HG03469 (cell line): ENCODE results near the gene UGT1A1.

ENCODE experiments used
- ATAC-seq: cut with Tn5 transposase; IDR thresholded peaks from one replicate; pipeline ENCODE4 v1.9.1; 2021; ENCODE audit warnings: mild to moderate bottlenecking, moderate library complexity, moderate number of reproducible peaks; ENCODE audit not compliant: unreplicated experiment

The UGT1A1 gene

DNA sequence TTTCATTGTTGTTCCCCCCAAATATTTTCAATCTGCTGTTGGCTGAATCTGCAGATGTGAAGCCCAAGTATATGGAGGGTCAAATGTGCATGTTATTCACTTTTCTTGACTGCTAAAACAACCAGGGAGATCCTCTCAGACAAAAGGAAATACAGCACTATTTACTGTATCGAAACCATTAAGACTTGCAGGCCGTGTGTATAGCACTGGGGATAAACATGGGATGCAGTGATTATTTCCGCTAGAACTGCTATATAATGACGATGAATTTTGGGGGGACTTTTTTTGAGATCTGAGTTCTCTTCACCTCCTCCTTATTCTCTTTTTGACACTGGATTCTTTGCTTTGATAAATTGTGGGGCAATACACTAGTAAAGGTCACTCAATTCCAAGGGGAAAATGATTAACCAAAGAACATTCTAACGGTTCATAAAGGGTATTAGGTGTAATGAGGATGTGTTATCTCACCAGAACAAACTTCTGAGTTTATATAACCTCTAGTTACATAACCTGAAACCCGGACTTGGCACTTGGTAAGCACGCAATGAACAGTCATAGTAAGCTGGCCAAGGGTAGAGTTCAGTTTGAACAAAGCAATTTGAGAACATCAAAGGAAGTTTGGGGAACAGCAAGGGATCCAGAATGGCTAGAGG is 3.5 kb upstream of the UGT1A1 start:
- no peak for ATAC-seq

GRCh38 chr2:233758141-233758540 is 1.9 kb upstream of the UGT1A1 start:
- no peak for ATAC-seq

DNA sequence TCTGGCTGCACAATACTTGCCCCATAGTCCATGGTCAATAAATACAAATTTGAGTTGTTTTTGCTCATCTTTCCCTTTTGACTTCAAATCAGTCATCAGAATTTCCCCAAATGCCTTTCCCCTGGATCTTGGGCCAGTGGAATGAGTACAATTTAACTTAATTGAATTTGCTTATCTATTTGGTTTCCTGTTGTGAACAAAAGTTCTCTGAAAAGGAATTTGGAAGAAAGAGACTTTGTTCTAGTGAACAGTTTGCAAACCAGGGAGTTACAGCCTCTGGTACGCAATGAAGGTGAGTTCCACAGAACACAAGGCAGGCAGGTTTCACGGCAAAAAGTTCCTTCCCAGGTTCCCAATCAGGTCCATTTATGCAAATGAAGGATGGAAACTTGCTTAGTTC is 1.2 kb upstream of the UGT1A1 start:
- no peak for ATAC-seq

DNA sequence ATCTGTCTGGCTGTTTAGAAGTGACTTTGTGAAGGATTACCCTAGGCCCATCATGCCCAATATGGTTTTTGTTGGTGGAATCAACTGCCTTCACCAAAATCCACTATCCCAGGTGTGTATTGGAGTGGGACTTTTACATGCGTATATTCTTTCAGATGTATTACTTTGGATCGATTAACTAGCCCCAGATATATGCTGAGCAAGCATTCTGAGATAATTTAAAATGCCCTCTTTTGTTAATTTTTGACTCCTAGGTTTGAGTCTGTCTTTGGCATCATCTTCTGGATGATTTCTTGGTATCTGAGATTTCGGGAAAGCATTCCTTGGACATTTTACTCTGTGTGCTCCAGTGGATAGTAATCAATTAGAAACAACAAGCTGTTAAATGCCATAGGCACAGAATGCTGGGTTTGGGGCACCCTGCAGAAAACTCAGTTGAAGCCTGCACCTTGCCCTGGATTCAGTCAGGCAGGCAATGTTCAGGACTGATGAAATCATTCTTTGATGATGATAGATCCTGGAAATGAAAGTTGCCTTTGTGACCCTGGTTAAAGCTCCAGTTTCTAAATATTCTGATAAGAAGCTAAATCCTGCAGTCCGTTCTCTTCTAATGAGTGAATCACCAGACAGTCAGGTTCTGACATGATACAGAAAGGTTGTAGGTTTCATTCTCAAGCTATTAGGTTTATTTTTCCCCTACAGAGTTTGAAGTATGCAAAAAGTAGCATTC is 1.1 kb downstream of the UGT1A1 start:
- no peak for ATAC-seq

GRCh38 chr2:233764264-233764663 is 4.2 kb downstream of the UGT1A1 start:
- no peak for ATAC-seq

- no peak for ATAC-seq
Measured at GRCh38 chr2:233764761-233765160, 4.7 kb downstream of the UGT1A1 start.

GRCh38 chr2:233766416-233766815 is 6.3 kb downstream of the UGT1A1 start:
- no peak for ATAC-seq

DNA sequence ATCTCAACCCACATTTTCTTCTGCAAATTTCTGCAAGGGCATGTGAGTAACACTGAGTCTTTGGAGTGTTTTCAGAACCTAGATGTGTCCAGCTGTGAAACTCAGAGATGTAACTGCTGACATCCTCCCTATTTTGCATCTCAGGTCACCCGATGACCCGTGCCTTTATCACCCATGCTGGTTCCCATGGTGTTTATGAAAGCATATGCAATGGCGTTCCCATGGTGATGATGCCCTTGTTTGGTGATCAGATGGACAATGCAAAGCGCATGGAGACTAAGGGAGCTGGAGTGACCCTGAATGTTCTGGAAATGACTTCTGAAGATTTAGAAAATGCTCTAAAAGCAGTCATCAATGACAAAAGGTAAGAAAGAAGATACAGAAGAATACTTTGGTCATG is 8.0 kb downstream of the UGT1A1 start:
- no peak for ATAC-seq

GRCh38 chr2:233769260-233769659 is 9.2 kb downstream of the UGT1A1 start:
- ATAC-seq: no peak

DNA sequence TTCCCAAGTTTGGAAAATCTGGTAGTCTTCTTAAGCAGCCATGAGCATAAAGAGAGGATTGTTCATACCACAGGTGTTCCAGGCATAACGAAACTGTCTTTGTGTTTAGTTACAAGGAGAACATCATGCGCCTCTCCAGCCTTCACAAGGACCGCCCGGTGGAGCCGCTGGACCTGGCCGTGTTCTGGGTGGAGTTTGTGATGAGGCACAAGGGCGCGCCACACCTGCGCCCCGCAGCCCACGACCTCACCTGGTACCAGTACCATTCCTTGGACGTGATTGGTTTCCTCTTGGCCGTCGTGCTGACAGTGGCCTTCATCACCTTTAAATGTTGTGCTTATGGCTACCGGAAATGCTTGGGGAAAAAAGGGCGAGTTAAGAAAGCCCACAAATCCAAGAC is 12.1 kb downstream of the UGT1A1 start:
- no peak for ATAC-seq

- no peak for ATAC-seq
Measured at GRCh38 chr2:233772583-233772982, 12.5 kb downstream of the UGT1A1 start.

GRCh38 chr2:233773854-233774253 is 13.8 kb downstream of the UGT1A1 start:
- no peak for ATAC-seq

- no peak for ATAC-seq
Measured at GRCh38 chr2:233775414-233775813, 15.3 kb downstream of the UGT1A1 start.

DNA sequence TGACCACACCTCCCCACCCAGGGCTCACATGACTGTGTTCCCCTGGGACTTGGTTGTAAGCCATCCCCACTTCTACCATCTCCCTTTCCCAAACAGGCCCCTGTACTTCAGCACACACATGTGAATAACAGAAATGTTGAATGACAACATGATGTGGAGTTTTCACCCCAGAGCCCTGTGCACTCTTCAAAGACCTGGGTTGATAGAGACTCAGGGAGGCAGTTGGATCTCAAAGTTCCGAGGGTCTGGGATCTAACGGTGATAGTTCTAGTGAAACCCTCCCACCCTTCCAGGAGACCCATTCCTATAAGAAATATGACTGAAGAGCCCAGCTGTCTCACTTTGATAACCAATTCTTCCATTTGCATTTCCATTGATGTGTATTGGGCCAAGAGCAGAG is 18.0 kb downstream of the UGT1A1 start, which contains the start of gene MROH2A:
MROH2A (plus strand) TSS at position 301 of the 400 bp plus-strand sequence. CDS start 1,029 bp downstream, outside the sequence.
- no peak for ATAC-seq

GRCh38 chr2:233779722-233780121 is 19.7 kb downstream of the UGT1A1 start:
- ATAC-seq: no peak

- ATAC-seq: no peak
Measured at GRCh38 chr2:233780771-233781170, 20.7 kb downstream of the UGT1A1 start.

DNA sequence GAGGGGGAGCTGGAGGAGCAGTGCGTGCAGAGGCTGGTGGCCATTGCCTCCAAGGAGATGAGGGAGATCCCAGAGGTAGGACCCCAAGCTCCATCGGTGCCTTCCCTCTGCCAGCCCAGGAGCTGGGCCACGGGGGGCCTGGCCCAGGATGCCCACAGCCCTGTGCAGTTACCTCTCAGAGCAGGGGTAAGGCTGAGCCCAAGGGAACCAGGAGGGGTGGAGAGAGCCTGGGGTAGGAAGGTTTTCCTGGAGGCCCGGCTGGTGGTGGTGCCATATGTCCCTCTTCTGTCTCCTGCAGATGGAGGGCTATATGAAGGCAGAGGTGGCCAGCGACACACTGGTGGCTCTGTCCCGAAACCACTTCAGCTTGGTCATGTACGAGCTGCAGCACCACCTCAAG is 29.5 kb downstream of the UGT1A1 start:
- ATAC-seq: no peak

DNA sequence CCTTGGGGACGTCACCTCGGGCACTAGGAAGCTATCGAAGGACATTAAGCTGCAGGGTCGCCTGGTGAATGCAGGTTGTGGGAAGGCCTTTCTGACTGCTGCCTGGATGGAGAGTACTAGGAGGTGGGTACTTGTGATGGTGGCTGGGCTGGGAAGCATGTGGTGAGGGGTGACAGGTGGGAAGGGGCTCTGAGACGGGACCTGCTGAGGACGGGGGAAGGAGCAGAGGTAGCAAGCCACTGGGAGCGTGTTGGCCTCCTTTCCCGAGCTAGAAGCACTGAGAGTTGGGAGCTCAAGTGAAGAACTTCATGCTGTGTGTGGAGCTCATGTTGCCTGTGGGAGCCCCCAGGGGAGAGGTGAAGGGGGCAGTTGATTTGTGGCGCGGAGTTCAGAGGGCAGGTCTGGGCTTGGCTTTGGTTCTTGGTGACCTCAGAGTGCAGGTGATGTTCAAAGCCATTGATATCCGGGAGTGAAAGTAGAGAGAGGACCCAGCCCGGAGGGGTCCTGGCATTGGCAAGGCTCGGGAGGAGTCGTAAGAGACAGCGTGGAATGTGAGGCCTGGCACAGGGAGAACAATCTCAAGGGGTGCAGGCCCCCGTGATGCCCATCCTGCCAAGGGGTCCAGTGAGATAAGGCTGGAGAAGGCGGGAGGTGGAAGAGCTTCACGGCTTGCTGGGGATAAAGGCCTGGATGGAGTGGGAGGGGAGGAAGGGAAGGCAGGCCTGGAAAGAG is 31.2 kb downstream of the UGT1A1 start:
- ATAC-seq: no peak

DNA sequence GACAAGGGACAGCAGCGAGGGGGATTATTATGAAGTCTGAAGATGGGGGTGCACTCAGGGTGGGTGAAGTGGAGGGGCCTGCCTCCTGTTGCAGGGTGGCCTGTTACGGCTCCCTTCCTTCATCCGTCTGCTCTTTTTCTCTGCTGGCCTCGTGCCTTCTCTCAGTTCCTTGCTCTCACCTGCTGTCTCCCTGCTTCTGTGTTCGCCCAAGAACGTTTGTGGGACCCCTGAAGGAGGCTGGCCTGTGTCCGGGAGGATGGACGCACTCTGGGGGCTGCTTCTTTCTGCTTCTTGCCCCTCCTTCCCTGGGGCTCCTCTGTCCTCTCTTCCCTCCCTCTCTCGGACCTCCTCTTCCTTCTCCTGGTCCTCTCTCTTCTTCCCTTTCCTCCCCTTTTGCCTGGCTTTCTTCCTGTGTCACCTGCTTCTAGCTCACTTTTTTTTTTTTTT is 31.8 kb downstream of the UGT1A1 start:
- no peak for ATAC-seq

DNA sequence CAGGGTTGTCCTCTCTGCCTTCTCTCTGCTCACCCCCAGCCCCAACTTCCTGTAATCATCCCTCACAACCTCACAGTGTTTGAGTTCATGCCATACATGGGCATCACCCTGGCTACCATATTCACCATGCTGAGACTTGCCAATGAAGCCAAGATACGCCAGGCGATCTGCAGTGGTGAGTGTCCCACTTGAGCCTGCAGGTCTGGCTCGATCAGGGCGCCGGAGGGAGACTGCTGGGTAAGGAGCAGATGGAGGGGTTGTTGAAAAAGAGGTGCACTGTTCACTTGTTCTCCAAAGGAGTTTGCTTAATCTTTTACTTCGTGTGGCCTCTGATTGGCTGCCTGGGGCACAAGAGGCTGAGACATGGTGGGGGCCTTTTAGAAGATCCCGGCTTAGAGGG is 32.6 kb downstream of the UGT1A1 start:
- no peak for ATAC-seq

DNA sequence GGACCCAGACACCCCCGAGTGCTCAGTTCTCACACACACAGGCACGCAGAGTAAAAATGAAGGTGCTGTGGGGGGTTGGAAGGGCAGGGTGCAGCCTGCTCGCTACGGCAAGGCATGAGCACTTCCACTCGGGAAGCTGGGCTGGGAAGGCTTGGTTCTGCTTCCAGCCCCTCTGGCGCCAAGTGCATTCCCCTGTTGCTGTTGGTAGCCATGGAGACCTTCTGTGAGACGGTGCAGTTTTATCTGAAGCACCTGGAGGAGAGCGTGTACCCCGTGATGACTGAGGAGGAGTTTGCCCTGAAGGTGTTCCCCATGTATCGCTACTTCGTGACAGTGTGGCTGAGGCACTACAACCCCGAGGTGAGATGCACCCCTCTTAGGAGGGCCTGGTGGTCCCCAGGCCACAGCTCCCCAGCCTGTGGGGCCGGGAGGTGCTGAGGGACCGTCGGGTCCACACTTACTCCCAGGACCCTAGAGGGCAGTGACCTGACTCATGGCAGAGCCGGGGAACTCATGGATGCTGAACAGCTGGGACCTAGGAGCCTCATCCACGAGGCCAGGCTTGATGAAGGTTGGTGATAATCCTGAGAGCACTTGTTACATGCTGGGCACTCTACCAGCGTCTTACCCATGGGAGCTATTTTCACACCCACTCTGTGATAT is 33.5 kb downstream of the UGT1A1 start:
- no peak for ATAC-seq
